Measurements from ENCODE around the gene ADRA2C. TPM values are rescaled to one million over a fixed set of nuclear protein-coding genes. Genes with fewer than 3 reads are reported as not detected.

The ADRA2C gene
- total and polyA plus RNA-seq, 12 donors, result 2.8 to 8.8 (median 5.5) TPM

DNA sequence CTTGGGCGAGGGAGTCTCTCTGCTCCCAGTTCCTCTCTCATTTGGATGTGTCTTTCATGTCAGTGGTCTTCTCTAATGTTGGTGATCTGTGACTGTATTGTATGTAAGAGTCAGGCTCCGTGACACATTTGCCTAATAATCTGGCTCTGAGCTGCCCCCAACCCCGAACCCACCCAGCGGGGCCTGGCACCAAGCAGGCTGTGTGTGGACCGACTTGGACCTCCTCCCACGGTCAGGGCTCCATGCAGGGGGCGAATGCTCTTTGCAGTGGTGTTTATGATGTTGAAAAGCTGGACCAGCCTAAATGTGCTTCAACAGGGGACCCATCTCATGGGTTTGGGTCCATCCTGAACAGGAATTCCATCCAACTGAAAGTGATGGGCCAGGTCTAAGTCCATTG lies 47.0 kb upstream of the ADRA2C start:
- TF ChIP-seq, protein P1, sequence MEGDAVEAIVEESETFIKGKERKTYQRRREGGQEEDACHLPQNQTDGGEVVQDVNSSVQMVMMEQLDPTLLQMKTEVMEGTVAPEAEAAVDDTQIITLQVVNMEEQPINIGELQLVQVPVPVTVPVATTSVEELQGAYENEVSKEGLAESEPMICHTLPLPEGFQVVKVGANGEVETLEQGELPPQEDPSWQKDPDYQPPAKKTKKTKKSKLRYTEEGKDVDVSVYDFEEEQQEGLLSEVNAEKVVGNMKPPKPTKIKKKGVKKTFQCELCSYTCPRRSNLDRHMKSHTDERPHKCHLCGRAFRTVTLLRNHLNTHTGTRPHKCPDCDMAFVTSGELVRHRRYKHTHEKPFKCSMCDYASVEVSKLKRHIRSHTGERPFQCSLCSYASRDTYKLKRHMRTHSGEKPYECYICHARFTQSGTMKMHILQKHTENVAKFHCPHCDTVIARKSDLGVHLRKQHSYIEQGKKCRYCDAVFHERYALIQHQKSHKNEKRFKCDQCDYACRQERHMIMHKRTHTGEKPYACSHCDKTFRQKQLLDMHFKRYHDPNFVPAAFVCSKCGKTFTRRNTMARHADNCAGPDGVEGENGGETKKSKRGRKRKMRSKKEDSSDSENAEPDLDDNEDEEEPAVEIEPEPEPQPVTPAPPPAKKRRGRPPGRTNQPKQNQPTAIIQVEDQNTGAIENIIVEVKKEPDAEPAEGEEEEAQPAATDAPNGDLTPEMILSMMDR (IDR thresholded peaks at IDR 0.05), result no peak
- Histone ChIP-seq H3K4me3 (no peak overlapping the region), H3K27ac (no peak overlapping the region), H3K9me3 (peaks cover 0 to 13% (median 2%) of the 10 kb centered on the region in 11 donors), H3K4me1 (no peaks in the 10 kb centered on the region), H3K27me3 (peaks cover 0 to 88% (median 64%) of the 10 kb centered on the region in 7 donors), H3K36me3 (no peaks in the 10 kb centered on the region)
- WGBS, 2 donors, result 88% methylated on average over 7 of the region's 7 CpGs
- intact Hi-C loops (cut with DNase I), result no loop called here
- no peak for DNase-seq
- ATAC-seq, result no peak

DNA sequence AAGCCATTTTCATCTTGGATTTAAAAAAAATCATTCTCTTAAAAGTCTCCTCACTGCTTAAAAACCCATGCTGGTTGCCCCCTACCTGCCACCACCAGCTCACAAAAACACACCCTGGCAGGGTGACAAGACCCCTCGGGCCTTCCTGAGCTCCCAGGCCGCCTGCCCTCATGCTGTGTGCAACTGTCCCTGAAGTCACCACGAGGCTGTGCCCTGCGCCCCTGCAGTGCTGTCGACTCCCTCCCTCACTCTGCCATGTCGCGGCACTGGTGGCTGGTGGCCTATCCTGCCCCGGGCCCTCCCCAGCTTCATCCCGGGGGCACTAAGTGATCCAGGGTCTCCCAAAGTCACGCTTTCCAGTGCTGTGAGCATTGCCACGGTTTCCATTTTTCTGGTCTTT lies 46.3 kb upstream of the ADRA2C start:
- Histone ChIP-seq H3K27me3 (peaks cover 2 to 94% (median 71%) of the 10 kb centered on the region in 7 donors), H3K27ac (no peak overlapping the region), H3K4me1 (peaks cover 0 to 6% (median 0%) of the 10 kb centered on the region in 9 donors), H3K36me3 (no peaks in the 10 kb centered on the region), H3K4me3 (no peak overlapping the region), H3K9me3 (peaks cover 0 to 13% (median 2%) of the 10 kb centered on the region in 11 donors)
- intact Hi-C loops (cut with DNase I), result no loop called here
- no peak for ATAC-seq
- no peak for DNase-seq
- WGBS, 2 donors, result 74% methylated on average over 11 of the region's 11 CpGs
- TF ChIP-seq, protein P1 (IDR thresholded peaks at IDR 0.05), result no peak

DNA sequence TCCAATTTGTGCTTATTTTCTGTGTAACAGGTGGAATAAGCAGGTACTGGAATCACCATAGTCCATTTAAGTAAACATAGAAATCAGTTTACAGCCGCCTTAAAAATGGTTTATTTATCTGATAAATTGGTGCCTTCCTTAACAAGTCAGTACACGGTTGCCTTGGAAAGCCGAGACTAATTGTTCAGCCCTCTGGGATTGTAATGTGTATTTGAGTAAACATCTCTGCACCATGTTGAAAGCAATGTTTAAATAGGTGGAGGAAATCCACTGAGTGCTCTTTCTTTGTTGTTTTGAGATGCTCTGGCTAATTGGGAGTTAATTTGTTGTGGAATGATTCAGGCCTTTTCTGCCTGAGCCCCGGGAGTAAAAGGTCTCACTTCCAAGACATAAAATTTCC lies 45.7 kb upstream of the ADRA2C start:
- H3K27me3 ChIP-seq, result peaks cover 6 to 95% (median 77%) of the 10 kb centered on the region in 7 donors
- WGBS, 2 donors, result 54 to 56% methylated on average over 4 of the region's 4 CpGs
- H3K4me1 ChIP-seq, result peaks cover 0 to 6% (median 0%) of the 10 kb centered on the region in 9 donors
- no peaks in the 10 kb centered on the region for H3K36me3 ChIP-seq
- no peak overlapping the region for H3K27ac ChIP-seq
- H3K4me3 ChIP-seq, result no peak overlapping the region
- no peak for ATAC-seq
- DNase-seq, result no peak
- intact Hi-C loops (cut with DNase I), result no loop called here
- TF ChIP-seq, protein P1 (IDR thresholded peaks at IDR 0.05), result no peak
- peaks cover 0 to 13% (median 2%) of the 10 kb centered on the region in 11 donors for H3K9me3 ChIP-seq

DNA sequence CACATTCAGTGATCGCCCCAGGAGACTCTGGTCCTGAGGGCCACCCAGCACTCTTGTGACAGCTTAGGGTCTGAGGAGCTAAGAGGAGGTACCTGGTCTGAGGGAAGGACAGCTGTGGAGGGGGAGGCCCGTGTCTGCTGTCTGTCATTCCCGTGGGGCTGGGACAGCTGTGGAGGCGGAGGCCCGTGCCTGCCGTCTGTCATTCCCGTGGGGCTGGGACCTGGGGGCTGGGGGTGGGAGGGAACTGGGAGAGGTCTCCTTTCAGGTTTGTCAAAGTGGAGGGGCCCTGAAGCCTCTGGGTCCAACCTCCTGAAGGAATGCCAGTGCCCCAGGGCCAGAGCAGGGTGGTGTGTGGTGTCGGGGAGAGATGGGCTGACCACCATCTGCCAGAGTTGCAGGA lies 45.0 kb upstream of the ADRA2C start:
- Histone ChIP-seq H3K36me3 (no peaks in the 10 kb centered on the region), H3K4me1 (peaks cover 0 to 6% (median 0%) of the 10 kb centered on the region in 9 donors), H3K27ac (no peak overlapping the region), H3K4me3 (no peak overlapping the region), H3K9me3 (peaks cover 0 to 13% (median 2%) of the 10 kb centered on the region in 11 donors), H3K27me3 (peaks cover 6 to 93% (median 74%) of the 10 kb centered on the region in 7 donors)
- TF ChIP-seq, protein P1 (IDR thresholded peaks at IDR 0.05), result no peak
- peak in 1 of 2 donors; percentile 3 for DNase-seq
- ATAC-seq, result no peak
- 42 to 43% methylated on average over 8 of the region's 8 CpGs for WGBS, 2 donors
- intact Hi-C loops (cut with DNase I), result no loop called here
